ENCODE results near the gene UBA1. TPM values are rescaled to one million over a fixed set of nuclear protein-coding genes. Genes with fewer than 3 reads are reported as not detected.

UBA1 gene
- total and polyA plus RNA-seq, 12 donors, result 160 to 356 (median 222) TPM

DNA sequence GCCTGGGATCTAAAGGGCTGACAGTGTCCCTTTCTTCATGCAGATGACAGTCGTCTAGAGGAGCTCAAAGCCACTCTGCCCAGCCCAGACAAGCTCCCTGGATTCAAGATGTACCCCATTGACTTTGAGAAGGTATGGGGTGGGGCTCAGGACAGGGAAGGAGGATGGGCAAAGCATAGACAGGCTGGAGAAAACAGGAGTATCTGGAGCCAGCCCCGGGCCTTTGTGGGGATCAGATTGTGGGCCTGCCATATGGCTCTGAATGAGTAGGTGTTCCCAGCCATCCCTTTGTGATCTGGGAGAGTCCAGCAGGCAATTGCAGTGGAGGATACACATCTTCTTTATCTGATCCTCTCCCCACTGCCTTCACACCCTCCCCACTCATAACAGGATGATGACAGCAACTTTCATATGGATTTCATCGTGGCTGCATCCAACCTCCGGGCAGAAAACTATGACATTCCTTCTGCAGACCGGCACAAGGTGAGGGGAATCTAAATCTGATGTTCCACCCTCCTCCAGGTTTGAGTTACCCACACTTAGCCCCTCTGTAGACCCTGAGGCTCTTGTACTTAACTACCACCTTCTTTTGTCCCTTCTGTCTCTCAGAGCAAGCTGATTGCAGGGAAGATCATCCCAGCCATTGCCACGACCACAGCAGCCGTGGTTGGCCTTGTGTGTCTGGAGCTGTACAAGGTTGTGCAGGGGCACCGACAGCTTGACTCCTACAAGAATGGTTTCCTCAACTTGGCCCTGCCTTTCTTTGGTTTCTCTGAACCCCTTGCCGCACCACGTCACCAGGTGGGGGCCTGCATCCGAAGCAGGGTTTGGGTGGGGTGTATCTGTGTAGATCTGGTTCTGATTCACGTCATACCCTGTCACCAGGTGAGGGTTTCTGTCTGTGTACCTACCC, 19.0 kb downstream of the UBA1 start:
- H3K27ac ChIP-seq, result no peak overlapping the region
- no peak for TF ChIP-seq POLR2A (IDR thresholded peaks at IDR 0.05)
- TF ChIP-seq, protein P1, sequence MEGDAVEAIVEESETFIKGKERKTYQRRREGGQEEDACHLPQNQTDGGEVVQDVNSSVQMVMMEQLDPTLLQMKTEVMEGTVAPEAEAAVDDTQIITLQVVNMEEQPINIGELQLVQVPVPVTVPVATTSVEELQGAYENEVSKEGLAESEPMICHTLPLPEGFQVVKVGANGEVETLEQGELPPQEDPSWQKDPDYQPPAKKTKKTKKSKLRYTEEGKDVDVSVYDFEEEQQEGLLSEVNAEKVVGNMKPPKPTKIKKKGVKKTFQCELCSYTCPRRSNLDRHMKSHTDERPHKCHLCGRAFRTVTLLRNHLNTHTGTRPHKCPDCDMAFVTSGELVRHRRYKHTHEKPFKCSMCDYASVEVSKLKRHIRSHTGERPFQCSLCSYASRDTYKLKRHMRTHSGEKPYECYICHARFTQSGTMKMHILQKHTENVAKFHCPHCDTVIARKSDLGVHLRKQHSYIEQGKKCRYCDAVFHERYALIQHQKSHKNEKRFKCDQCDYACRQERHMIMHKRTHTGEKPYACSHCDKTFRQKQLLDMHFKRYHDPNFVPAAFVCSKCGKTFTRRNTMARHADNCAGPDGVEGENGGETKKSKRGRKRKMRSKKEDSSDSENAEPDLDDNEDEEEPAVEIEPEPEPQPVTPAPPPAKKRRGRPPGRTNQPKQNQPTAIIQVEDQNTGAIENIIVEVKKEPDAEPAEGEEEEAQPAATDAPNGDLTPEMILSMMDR (IDR thresholded peaks at IDR 0.05), result no peak
- peak in 2 of 7 donors; percentile 5 to 8 for DNase-seq
- intact Hi-C loops (cut with DNase I), result no loop called here
- no peaks in the 10 kb centered on the region for H3K27me3 ChIP-seq
- no peak overlapping the region for H3K4me3 ChIP-seq
- H3K36me3 ChIP-seq (replicated peaks in 1 of 2), result peaks cover 0 to 84% of the 10 kb centered on the region in 2 donors
- H3K4me1 ChIP-seq (replicated peaks in 1 of 2), result peaks cover 5 to 12% of the 10 kb centered on the region in 2 donors
- 77 to 89% (median 83%) methylated on average over 10 to 12 of the region's 12 CpGs for WGBS, 4 donors
- H3K9me3 ChIP-seq (replicated peaks in 1 of 3), result no peaks in the 10 kb centered on the region

DNA sequence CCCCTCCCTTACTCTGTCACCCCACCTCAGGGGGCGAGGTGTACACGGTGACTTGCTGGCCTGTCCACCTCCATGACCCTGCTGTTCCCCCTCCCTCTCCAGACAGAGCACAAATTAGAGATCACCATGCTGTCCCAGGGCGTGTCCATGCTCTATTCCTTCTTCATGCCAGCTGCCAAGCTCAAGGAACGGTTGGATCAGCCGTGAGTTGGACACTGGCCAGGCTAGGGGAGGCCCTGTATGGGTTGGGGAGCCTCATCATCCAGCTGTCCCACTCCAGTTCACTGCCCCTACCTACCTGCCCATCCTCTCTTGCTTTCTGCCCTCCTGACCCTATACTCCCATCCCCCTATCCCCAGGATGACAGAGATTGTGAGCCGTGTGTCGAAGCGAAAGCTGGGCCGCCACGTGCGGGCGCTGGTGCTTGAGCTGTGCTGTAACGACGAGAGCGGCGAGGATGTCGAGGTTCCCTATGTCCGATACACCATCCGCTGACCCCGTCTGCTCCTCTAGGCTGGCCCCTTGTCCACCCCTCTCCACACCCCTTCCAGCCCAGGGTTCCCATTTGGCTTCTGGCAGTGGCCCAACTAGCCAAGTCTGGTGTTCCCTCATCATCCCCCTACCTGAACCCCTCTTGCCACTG, 20.9 kb downstream of the UBA1 start:
- H3K27ac ChIP-seq, result no peak overlapping the region
- peaks cover 5 to 12% of the 10 kb centered on the region in 2 donors for H3K4me1 ChIP-seq (replicated peaks in 1 of 2)
- no peak overlapping the region for H3K4me3 ChIP-seq
- H3K27me3 ChIP-seq, result no peaks in the 10 kb centered on the region
- no peaks in the 10 kb centered on the region for H3K9me3 ChIP-seq (replicated peaks in 1 of 3)
- DNase-seq, result peak in 1 of 7 donors; percentile 26
- H3K36me3 ChIP-seq (replicated peaks in 1 of 2), result peaks cover 0 to 66% of the 10 kb centered on the region in 2 donors
- TF ChIP-seq, protein P1 (IDR thresholded peaks at IDR 0.05), result no peak
- no peak for TF ChIP-seq POLR2A (IDR thresholded peaks at IDR 0.05)
- intact Hi-C loops (cut with DNase I), result no loop called here
- WGBS, 4 donors, result 83 to 98% (median 90%) methylated on average over 7 to 20 of the region's 20 CpGs

DNA sequence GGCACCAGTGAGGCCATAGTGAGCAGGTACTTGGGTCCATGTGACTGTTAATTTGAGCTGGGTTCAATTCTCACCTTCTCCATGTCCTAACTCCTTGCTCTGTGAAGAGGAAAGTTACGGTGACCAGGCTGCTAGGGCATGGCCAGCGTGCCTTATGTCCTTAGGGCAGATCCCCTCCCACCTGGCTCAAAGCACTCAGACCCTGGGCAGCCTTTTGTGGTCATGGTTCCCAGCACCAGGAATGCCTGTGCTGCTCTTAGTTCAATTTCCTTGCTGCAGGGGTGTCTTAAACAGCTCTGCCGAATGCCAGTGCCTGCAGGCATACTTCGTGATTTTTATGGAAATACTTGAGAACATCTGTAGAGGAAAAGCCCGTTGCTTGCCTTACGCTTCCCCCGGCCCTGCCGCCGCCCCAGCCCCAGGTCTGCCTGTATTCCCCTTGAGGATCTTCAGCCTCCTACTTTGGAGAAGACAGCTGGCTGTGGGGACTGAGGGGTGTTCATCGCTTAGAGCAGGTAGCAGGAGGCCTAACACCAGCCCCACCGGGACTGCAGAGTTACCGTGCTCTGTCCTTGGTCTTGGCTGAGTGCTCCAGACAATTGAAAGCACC, 21.8 kb downstream of the UBA1 start:
- peak overlapping the region in 1 of 5 donors; percentile 2 for H3K27ac ChIP-seq
- H3K36me3 ChIP-seq (replicated peaks in 1 of 2), result peaks cover 0 to 58% of the 10 kb centered on the region in 2 donors
- TF ChIP-seq, protein P1 (IDR thresholded peaks at IDR 0.05), result no peak
- TF ChIP-seq POLR2A (IDR thresholded peaks at IDR 0.05), result no peak
- intact Hi-C loops (cut with DNase I), result no loop called here
- WGBS, 4 donors, result 60 to 91% (median 88%) methylated on average over 1 to 12 of the region's 12 CpGs
- peaks cover 9 to 18% of the 10 kb centered on the region in 2 donors for H3K4me1 ChIP-seq (replicated peaks in 1 of 2)
- H3K4me3 ChIP-seq, result no peak overlapping the region
- no peaks in the 10 kb centered on the region for H3K27me3 ChIP-seq
- DNase-seq, result peak in 1 of 7 donors; percentile 15
- H3K9me3 ChIP-seq (replicated peaks in 1 of 3), result no peaks in the 10 kb centered on the region

DNA sequence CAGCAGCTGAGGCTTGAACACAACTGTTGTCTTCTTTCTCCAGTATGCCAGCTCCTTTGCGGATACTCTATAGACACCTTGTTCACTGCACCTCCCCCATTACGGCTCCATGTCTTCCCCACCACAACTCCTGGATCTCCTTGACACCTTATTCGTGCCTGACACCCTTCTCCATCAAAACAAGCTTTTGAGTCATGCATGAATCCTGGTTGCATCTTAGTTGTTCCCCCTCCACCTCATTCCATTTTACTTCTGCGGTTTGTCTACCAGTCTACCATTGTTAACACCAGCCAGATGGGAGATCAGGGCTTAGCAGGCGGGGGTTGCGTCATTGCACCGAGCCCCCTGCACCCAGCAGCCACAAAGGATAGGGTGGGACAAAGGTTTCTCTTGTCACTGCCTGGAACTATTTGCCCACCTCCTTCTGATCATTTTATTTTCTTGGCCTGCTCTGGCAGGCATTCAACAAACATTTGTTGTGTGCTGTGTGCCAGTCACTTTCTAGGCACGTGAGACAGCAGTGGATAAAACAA, 22.8 kb downstream of the UBA1 start:
- DNase-seq, result peak in 1 of 7 donors; percentile 12
- no peak overlapping the region for H3K4me3 ChIP-seq
- H3K27me3 ChIP-seq, result no peaks in the 10 kb centered on the region
- H3K27ac ChIP-seq, result peak overlapping the region; percentile 78 to 98 (median 89)
- intact Hi-C loops (cut with DNase I), result no loop called here
- peaks cover 9 to 25% of the 10 kb centered on the region in 2 donors for H3K4me1 ChIP-seq (replicated peaks in 1 of 2)
- no peak for TF ChIP-seq POLR2A (IDR thresholded peaks at IDR 0.05)
- TF ChIP-seq, protein P1 (IDR thresholded peaks at IDR 0.05), result no peak
- H3K36me3 ChIP-seq (replicated peaks in 1 of 2), result peaks cover 0 to 47% of the 10 kb centered on the region in 2 donors
- H3K9me3 ChIP-seq (replicated peaks in 1 of 3), result no peaks in the 10 kb centered on the region
- 73 to 87% (median 81%) methylated on average over 8 of the region's 8 CpGs for WGBS, 4 donors

Data from adrenal gland (tissue), 12 donors.